AML-193 (cell line): ENCODE data around the gene SNAPC5.

Source experiments
- DNase-seq, 2 experiments: peaks; one replicate each; lab custom pipeline; 2025; lab: John Stamatoyannopoulos, UW

The SNAPC5 gene

DNA sequence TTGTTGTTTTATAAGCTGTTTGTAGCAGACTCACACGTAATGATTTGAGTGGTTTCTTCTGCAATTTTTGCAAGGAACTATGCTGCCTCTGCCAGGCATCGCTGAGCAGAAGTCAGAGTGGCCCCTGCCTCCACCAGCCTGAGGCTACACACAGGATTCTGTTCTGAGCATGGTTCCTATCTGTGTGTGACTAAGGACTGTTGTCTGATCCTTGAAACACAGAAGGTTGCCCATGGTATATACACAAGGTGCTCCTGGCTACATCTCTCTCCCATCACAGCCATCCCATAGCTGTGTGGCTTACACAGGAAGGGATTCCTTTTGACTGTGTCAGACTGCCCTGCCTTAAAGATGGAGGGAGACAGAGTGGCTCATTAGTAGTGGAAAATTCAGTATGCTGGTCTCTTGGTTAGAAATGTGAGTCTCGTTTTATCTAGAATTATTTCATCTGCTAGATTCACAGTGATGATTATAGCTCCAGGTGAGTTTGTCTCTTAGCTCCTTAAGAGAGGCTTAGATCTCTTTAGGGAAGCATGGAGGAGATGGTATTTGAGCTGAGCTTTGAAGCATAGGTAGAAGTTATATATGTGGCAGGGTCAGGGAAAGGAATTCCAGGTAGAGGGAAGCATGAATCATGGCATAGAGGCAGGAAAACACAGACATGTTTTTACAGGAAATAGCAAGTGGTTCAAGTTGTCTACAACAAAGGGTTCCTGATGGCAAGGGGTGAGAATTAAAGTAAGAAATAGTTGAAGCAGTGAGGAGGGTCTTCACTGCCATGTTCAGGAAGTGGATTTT is 37.5 kb downstream of the SNAPC5 start:
- no peak for DNase-seq

DNA sequence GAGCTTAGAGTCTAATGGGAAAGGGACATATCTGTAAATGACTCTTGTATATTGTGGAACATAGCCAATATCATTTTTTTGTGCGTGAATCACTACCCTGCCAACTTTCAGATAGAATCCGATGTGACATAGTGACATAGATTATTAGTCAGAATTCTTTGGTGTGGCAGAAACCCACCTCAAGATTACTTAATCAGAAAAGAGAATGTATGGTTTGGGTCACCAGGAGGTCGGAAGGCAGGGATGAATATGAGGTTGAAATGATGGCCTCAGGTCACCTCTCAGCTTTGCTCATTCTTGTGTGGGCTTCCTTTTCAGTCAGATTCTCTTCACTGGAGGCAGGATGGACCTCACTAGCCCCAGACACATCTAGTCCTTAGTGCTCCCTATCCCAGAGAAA is 41.4 kb downstream of the SNAPC5 start:
- DNase-seq, result no peak

DNA sequence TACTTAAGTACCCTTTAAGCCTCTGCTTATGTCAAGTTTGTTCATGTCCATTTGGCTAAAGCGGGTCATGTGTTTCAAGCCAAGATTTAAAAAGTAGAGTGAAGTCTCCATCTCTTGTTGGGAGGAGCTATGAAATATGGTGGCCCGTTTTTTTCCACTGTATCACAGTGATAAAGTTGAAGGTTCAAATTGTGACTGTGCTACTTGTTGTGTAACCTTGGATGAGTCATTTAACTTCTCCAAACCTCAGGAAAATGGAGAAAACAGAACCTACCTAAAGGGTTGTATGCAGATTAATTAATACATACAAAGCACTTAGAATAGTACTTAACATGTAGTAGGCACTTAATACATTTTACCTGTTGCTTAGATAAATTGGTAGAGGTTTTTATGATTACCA is 43.4 kb downstream of the SNAPC5 start:
- peak; percentile 29 to 37 for DNase-seq

DNA sequence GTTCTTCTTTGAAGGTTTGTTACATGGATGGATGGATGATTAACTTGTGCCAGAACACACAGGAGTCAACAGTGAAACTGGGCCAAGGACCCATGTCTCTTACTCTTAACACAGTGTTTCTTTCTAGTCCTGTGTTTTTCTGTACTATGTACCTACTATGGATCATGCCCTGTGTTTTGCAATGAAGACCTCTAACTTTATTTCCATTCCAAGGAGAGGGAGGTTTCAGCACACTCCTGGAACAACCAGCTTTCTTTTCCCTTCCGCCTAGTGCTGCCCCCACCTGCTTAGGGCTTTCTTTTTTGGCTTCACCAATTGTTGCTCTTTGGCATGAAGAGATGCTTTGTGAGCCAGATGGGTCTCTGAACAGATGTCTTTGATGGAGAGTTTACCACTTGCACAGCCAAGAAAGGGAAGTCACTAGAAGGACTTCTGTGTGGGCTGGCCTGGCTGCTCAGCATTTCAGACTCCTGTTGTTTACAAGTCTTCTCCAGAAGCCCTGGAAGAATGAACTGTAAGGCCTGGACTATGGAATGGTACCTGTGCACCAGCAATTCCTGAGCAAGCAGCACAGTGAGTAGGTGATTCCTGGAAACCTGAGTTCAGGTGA is 44.5 kb downstream of the SNAPC5 start:
- no peak for DNase-seq

DNA sequence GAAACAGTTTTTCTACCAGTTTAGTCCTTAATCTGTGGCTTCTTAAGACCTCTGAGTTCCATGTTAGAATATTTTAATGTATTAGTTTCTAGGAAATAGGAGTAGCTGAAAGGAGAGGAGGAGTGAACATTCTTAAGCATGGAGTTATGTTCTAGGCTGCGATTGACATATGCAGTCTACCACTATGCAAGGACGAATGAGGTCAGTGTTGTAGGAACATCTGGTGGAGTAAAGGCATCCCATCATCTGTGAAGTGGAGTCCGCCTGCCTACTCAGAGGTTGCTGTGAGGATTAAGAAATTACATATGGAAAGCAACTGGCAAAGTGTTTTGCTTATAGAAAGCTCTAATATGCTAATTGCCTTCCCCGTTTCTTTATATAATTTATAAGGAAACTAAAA is 45.1 kb downstream of the SNAPC5 start:
- no peak for DNase-seq
